ENCODE measurements around the gene TMOD3. TPM values are rescaled to one million over a fixed set of nuclear protein-coding genes. Genes with fewer than 3 reads are reported as not detected.

The TMOD3 gene
- total RNA-seq, 1 experiment from 2014 or later = 94.6 TPM

DNA sequence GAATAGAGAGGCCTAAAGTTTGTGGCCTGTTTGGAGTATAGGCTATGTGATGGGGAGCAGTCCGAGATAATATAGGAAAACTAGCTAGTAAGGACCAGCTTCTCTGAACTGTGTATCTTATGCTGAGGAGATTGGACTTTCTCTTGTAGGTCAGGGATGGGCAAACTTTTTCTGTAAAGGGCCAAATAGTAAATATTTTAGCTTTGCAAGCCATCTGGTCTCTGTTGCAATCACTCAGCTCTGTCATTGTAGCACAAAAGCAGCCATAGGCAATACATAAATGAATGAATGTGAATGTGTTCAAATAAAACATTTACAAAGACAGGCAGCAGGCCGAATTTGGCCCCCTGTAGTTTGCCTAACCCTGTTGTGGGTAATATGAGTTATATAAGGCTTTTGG, 24.5 kb downstream of the TMOD3 start:
- Mint-ChIP-seq H3K4me3 (ENCODE audit: unreplicated experiment) (no peak overlapping the region), H3K27ac (ENCODE audit: low read depth, unreplicated experiment) (peak overlapping the region; percentile 7), H3K4me1 (ENCODE audit: insufficient read depth, unreplicated experiment) (peaks cover 58% of the 10 kb centered on the region), H3K27me3 (ENCODE audit: insufficient read depth, unreplicated experiment) (no peaks in the 10 kb centered on the region), H3K36me3 (ENCODE audit: insufficient read depth, unreplicated experiment) (peaks cover 7% of the 10 kb centered on the region), H3K9me3 (ENCODE audit: unreplicated experiment) (peaks cover 4% of the 10 kb centered on the region)
- no TSS peak for BruUV-seq (replicated peaks)
- TF ChIP-seq, protein P1, sequence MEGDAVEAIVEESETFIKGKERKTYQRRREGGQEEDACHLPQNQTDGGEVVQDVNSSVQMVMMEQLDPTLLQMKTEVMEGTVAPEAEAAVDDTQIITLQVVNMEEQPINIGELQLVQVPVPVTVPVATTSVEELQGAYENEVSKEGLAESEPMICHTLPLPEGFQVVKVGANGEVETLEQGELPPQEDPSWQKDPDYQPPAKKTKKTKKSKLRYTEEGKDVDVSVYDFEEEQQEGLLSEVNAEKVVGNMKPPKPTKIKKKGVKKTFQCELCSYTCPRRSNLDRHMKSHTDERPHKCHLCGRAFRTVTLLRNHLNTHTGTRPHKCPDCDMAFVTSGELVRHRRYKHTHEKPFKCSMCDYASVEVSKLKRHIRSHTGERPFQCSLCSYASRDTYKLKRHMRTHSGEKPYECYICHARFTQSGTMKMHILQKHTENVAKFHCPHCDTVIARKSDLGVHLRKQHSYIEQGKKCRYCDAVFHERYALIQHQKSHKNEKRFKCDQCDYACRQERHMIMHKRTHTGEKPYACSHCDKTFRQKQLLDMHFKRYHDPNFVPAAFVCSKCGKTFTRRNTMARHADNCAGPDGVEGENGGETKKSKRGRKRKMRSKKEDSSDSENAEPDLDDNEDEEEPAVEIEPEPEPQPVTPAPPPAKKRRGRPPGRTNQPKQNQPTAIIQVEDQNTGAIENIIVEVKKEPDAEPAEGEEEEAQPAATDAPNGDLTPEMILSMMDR (IDR thresholded peaks at IDR 0.05; ENCODE audit: unreplicated experiment) = no peak
- CTCF ChIA-PET = interaction anchor here (0.6 to 1.3 kb wide), 6 partner anchors 8 to 218 kb away, joined by 3 to 5 read pairs (median 3); no protein-coding TSS in a partner anchor
- DNase-seq (ENCODE audit: unreplicated experiment) = no peak
- intact Hi-C loops (cut with micrococcal nuclease) = no loop called here
- POLR2A ChIA-PET = interaction anchor here (0.6 to 3.7 kb wide), 7 partner anchors 9 to 52 kb away, joined by 3 to 27 read pairs (median 6); partner anchors contain the start of gene TMOD3

DNA sequence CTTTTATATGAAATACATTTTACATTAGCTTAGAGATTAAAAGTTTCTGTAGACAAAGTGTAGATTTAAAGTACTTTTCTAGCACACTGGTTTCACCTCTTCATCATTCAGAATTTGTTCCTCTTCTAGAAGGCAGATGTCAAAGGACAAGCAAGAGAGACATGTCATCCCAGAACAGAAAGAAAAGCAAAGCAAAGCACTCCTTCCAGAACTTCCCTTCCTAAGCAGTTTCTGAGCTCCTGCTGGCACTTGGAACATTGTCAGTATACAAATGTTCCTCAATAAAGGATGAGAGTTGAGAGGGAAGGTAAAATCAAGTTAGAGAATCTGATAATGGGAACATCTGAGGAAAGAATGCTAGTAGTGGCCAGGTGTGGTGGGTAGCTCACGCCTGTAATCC, 26.2 kb downstream of the TMOD3 start:
- no peaks in the 10 kb centered on the region for H3K9me3 Mint-ChIP-seq (ENCODE audit: unreplicated experiment)
- H3K4me3 Mint-ChIP-seq (ENCODE audit: unreplicated experiment) = no peak overlapping the region
- DNase-seq (ENCODE audit: unreplicated experiment) = no peak
- TF ChIP-seq, protein P1 (IDR thresholded peaks at IDR 0.05; ENCODE audit: unreplicated experiment) = no peak
- CTCF ChIA-PET = interaction anchor here (0.5 to 1.1 kb wide), 2 partner anchors 16 to 33 kb away, joined by 3 to 4 read pairs; no protein-coding TSS in a partner anchor
- H3K27me3 Mint-ChIP-seq (ENCODE audit: insufficient read depth, unreplicated experiment) = no peaks in the 10 kb centered on the region
- H3K27ac Mint-ChIP-seq (ENCODE audit: low read depth, unreplicated experiment) = peak overlapping the region; percentile 2
- peaks cover 48% of the 10 kb centered on the region for H3K4me1 Mint-ChIP-seq (ENCODE audit: insufficient read depth, unreplicated experiment)
- intact Hi-C loops (cut with micrococcal nuclease) = no loop called here
- peaks cover 7% of the 10 kb centered on the region for H3K36me3 Mint-ChIP-seq (ENCODE audit: insufficient read depth, unreplicated experiment)
- POLR2A ChIA-PET = interaction anchor here (0.5 to 3.7 kb wide), 7 partner anchors 9 to 26 kb away, joined by 3 to 27 read pairs (median 6); partner anchors contain the start of gene TMOD3
- no TSS peak for BruUV-seq (replicated peaks)

DNA sequence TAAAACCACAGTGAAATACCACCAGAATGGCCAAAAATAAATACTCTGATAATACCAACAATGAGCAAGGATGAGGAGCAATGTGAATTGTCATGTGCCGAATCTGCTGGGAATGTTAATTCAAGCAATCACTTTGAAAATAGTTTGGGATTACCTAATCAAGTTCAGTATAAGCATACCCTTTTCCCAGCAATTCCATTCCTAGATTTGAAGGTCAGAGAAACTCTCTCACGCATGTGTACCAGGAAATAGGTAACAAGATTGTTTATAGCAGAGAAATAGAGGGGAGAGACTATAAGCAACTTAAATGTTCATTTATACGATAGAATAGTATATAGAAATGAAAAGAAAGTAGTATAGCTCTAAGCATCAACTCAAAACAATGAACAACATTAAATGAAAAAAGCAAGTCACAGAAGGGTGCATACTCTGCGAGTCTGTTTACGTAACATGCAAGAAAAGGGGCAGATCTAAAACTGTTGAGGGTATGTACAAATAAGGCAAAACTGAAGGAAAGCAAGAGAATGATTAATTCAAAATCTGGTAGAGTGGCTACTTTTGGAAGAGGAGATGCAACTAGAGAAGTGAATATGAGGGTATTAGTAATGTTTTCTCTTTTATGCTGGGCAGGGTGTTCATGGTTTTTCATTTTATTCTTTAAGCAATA, 27.4 kb downstream of the TMOD3 start:
- Mint-ChIP-seq H3K27ac (ENCODE audit: low read depth, unreplicated experiment) (no peak overlapping the region), H3K9me3 (ENCODE audit: unreplicated experiment) (no peaks in the 10 kb centered on the region), H3K4me3 (ENCODE audit: unreplicated experiment) (no peak overlapping the region), H3K36me3 (ENCODE audit: insufficient read depth, unreplicated experiment) (peaks cover 11% of the 10 kb centered on the region), H3K4me1 (ENCODE audit: insufficient read depth, unreplicated experiment) (peaks cover 50% of the 10 kb centered on the region), H3K27me3 (ENCODE audit: insufficient read depth, unreplicated experiment) (no peaks in the 10 kb centered on the region)
- intact Hi-C loops (cut with micrococcal nuclease) = no loop called here
- POLR2A ChIA-PET = interaction anchor here (1.5 to 3.7 kb wide), 4 partner anchors 10 to 27 kb away, joined by 5 to 27 read pairs (median 6); partner anchors contain the start of gene TMOD3
- TF ChIP-seq, protein P1 (IDR thresholded peaks at IDR 0.05; ENCODE audit: unreplicated experiment) = no peak
- CTCF ChIA-PET = interaction anchor here (0.6 to 0.7 kb wide), 2 partner anchors 21 to 50 kb away, joined by 3 read pairs; no protein-coding TSS in a partner anchor
- DNase-seq (ENCODE audit: unreplicated experiment) = no peak
- BruUV-seq (replicated peaks) = no TSS peak

DNA sequence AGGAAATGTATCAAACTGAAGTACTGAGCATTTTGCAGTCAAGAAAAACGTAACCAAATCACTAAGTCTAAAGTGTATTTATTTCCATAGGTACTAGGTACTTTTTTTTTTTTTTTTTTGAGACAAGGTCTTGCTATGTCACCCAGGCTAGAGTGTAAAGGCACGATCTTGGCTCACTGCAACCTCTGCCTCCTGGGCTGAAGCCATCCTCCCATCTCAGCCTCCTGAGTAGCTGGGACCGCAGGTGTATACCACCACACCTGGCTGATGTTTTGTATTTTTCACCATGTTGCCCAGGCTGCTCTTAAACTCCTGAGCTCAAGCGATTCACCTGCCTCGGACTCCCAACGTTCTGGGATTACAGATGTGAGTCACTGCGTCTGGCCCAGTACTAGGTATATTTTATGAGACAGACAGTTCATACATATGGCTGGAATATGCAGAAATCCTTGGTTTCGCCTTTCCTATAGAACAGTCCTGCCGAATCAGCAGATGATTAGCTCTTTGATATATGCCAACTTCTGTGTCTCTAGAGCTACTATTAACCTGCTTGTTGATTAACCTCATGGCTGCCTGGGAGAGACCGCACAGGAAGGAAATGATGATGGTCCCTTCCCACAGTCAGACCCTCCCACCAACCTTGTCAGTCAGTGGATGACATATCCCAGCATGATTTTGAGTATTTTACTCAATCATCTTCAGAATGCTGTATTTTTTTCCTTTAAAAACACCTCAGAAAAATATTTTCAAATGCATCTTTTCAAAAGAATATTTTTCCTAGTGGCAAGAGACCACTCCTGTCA, 32.3 kb downstream of the TMOD3 start:
- ChIA-PET CTCF (interaction anchor here (0.6 to 0.9 kb wide), 2 partner anchors 59 to 217 kb away, joined by 4 to 6 read pairs; no protein-coding TSS in a partner anchor), POLR2A (interaction anchor here (0.6 to 3.7 kb wide), 13 partner anchors 8 to 120 kb away, joined by 3 to 21 read pairs (median 6); partner anchors contain the start of genes LEO1 and TMOD3)
- TF ChIP-seq, protein P1 (IDR thresholded peaks at IDR 0.05; ENCODE audit: unreplicated experiment) = no peak
- Mint-ChIP-seq H3K27ac (ENCODE audit: low read depth, unreplicated experiment) (peak overlapping the region; percentile 67), H3K9me3 (ENCODE audit: unreplicated experiment) (no peaks in the 10 kb centered on the region), H3K4me1 (ENCODE audit: insufficient read depth, unreplicated experiment) (peaks cover 61% of the 10 kb centered on the region), H3K36me3 (ENCODE audit: insufficient read depth, unreplicated experiment) (peaks cover 46% of the 10 kb centered on the region), H3K27me3 (ENCODE audit: insufficient read depth, unreplicated experiment) (no peaks in the 10 kb centered on the region), H3K4me3 (ENCODE audit: unreplicated experiment) (no peak overlapping the region)
- DNase-seq (ENCODE audit: unreplicated experiment) = peak; percentile 64
- no TSS peak for BruUV-seq (replicated peaks)
- intact Hi-C loops (cut with micrococcal nuclease) = no loop called here
